ENCODE results near the gene GJC2.

Gene GJC2

DNA sequence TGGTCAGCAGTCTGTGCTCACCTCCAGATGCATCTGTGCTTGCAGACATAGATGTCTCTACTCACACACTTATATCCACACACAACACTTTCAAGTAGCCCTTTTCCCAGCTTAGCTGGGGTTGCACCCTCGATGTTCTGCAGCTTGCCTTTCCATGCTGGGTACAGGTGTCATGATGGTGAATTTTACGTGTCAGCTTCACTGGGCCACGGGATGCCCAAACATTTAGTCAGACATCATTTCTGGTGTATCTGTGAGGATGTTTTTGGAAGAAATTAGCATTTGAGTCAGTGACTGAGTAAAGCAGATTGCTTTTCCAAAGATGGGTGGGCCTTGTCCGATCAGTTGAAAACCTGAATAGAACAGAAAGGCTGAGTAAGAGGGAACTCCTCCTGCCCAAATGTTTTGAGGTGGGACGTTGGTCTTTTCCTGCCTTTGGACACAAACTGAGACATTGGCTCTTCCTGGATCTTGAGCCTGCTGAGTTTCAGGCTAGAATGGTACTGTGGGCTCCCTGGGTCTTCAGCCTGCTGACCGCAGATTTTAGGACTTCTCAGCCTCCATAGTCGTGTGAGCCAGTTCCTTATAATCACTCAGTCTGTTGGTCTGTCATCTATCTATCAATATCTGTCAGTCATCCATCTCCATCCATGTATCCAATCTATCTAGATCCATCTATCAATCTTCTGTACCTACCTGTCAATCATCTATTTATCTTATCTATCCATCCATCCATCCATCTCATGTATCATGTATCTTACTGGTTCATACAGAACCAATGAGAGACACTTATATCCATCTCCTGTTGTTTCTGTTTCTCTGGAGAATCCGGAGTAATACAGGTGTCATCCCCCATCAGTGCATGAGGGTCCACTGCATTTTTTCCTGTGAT lies 45.4 kb downstream of the GJC2 start:
- DNase-seq (ENCODE audit: low spot score): no peak

DNA sequence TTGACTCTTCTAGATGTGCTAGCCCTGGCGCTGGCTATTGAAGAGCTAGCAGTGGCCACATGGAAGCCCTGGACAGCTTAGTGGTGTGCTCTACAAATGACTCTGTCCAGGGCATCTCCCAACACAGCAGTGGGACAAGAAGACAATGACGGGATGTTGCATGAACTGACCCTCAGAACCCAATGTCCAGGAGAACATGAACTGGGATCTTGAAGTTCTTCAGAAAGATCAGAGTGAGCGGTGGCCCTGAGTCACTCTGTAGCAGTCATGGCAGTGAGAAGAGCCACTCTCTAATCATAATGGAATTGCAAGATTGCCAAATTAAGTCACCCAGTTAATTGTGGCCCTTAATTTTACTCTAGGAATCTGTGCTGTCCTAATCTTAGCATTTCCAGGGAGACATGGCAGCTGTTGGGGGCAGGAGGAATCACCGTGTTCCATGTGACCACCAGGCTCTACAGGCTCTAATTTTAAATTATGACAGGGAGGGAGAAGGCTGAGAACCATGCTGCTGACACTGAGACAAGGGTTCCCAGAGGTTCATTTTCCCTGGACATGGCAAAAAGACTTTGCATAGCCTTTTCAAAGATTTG lies 47.9 kb downstream of the GJC2 start:
- no peak for DNase-seq (ENCODE audit: low spot score)

DNA sequence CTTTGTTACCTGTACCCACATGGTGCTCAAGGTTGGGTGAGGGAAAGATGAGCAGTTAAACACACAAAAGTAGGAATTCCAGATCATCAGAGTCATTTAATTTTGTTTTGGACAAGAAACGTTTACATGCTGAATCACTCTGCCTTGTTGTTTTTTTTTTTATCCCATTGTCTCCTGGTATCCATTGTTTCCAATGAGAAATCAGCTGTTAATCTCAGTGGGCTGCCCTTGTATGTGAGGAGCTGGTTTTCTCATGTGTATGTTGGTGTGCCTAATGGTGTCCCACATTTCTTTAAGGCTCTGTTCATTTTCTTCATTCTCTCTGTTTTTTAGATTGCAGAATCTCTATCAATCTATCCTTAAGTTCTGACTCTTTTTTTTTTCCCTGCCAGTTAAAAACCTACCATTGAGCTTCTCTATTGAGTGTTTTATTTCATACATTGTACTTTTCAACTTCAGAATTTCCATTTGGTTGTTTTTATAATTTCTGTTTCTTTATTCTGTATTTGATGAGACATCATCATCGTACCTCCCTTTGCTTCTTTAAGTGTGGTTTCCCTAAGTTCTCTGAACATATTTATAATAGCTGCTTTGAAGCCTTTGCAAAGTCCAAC lies 49.4 kb downstream of the GJC2 start:
- no peak for DNase-seq (ENCODE audit: low spot score)

DNA sequence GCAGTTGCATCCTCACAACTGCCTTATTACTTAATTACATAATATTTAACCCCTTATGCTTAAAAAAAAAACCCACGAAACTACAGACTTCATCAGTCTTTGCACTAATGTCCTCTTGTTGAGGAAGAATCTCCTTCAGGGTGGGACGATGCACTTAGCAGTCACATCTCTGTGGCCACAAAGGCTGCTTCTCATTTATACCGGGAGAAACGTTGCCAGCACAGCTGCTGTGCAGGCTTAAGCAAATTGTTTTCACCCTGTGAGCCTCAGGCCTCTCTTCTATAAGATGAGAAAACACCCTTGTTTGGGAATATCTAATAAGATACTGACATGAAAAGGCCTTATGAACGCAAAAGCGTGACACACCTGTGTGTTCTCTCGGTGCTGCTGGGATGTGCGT lies 55.2 kb downstream of the GJC2 start:
- no peak for DNase-seq (ENCODE audit: low spot score)

DNA sequence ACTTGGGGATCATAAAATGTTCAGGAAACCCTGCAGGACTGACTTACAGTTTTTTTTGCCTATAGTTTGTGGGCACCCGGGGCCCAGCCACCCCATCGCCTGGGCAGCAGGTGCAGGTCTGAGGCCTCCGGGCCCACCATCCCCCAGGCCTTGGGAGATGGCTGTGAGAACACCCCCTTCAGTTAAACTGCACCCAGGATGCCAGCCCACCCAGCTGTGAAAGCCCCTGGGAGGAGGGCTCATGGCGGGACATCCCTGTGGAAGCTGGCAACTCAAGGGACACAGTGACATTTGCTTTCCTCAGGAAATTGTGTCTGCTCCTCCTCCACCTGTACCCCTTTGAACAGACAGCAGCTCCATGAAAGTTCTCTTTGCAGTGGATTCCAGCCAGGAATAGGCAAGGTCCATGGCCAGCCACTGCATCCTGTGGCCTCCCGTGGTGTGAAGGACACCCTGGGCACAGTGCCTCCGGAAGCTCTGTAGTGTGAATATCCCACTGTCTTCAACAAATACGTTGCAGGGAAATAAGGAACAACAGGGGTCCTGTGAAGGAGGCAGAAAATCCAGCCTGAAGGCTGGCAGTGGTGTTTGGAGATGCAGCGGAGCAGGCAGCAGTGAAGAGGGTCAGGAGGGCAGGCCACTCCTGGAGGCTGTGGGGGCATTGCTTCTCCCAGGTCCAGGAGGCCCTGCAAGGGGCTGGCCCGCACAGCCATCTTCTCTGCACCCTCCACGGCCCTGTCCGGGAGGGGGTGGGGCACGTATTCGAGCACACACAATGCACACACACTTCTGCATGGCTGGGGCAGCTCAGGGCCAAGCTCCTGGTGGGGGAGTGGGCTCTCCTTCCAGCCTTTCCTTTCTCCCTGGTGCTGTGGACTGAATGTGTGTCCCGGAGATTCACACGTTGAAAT lies 56.1 kb downstream of the GJC2 start:
- no peak for DNase-seq (ENCODE audit: low spot score)

DNA sequence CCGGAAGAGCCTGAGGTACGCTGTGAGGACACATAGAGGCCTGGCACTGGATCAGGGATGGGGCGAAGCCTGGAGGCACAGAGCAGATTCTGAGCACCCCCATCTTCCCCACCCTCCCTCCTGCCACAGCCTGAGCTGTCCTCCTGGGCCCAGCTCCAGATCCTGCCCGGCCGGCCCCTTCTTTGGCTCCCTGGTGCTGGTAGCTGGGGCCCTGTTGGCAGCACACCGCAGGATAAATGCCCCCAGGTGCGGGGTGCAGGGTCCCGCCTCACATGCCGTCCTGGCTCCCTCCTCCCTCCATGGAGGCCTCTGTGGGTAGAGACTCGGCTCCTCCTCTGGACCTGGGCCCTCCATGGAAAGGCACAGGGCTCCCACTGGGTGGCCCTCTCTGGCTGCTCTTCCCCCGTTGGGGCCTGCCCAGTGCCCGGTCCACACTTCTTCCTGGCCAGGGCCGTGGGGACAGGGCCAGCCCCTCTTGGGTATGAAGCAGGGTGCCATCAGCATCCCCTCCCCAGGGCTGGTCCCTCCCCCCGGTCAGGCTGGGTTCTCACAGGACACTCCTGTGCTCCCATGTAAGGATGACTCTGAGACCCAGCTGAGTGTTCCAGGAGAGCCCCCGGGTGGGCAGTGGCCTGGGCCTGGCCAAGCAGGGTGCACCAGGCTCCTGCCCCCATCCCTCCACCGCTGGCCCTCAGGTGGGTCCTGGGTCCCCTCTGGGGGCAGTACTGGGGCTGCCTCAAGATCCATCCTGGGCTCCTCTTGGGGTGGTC lies 57.0 kb downstream of the GJC2 start:
- DNase-seq (ENCODE audit: low spot score): no peak

DNA sequence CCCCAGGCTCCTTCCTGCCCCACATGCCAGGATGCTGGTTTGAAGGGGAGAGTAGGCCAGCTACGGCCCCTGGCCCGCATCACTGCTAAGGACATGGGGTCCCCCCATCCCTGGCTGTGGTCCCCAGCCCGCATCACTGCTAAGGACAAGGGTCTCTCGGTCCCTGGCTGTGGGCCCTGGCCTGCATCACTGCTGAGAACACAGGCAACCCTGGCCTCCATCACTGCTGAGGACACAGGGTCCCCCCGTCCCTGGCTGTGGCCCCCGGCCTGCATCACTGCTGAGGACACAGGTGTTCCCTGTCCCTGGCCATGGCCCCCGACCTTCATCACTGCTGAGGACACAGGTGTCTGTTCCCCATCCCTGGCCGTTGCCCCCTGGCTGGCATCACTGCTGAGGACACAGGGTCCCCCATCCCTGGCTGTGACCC lies 57.7 kb downstream of the GJC2 start:
- no peak for DNase-seq (ENCODE audit: low spot score)

DNA sequence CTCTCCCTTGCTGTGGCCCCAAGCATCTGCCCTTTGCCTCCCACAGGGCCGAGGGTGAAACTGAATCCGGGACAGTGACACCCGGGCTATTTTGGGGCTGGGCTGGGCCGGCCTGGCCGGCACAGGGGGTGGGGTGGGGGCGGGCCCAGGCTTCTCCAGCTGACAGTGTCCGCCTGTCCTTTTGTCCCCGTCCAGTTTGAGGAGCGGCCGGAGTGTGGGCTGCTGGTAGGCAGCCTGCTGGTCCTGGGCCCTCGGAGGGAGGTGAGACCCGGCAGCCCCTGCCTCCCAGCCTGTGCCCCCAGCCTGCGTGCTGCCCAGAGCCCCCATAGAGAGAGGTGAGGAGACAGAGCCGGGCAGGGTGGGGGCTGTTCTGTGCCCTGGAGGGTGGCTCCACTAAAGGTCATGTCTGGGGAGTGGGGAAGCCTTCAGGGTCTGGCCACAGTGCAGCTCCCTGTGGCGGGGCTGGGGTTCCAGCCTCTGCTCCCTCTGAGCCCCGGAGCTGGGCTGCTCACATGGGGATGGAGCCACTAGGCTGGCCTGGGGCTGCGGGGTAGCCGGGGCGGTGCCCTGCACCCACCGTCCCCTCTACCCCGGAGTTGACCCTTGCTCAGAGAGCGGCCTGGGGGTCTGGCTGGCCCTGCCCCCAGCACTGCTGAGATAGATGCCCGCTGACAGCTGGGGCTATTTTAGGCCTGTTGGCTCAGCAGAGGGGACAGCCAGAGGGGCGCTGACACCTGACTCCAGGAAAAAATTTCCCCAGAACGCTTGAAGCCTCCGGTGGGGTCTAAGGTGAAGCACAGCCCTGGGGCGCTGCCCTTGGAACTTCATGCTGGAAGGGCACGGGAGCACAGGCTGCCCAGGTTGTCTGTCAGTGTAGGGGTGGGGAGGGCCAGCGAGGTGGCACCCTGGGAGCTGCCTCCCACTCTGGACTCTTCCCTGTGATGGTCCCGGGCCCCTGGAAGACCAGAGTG lies 58.4 kb downstream of the GJC2 start, which contains the start of gene OBSCN:
Gene OBSCN (plus strand): TSS at position 194 of the 971 bp plus-strand sequence. CDS start 3,740 bp downstream, outside the sequence.
- DNase-seq (ENCODE audit: low spot score): no peak

DNA sequence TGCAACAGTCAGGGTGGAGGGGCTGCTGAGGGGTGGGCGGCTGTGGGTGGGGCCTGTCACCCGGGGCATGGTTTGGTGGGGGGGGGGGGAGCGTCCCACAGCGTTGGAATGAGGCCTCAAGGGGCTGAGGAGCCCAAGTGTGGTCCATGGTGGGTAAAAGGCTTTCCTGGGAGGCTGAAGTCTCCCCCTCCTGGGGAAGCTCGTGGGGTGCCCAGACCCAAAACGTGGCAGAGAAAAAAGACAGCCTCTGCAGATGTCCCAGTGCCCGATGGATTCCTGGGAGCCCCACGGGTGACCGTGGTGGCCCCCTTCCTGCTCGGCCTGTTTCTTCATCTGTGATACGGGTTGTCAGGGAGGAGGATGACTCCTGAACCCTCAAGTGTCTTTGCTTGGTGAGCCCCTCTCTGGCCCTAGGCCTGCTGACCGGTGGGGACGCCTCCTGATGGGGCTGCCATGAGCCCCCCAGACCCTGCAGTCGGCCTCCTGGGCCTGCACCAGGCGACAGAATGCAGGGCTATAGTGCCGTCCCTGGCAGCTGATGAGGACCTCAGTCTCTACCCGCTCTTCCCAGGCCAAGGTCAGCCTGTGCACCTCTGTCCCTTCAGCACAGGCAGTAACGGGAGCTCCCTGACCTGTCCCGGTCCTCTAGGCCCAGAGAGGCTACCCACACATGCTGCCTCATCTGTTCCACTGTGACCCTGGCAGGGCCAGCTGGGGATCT lies 59.3 kb downstream of the GJC2 start:
- DNase-seq (ENCODE audit: low spot score): no peak
